Endothelial cell of umbilical vein (primary cell): ENCODE data around the gene ERICH6B. TPM values are rescaled to one million over a fixed set of nuclear protein-coding genes. Genes with fewer than 3 reads are reported as not detected.
"Not testable (repeated sequence)": the region's sequence is repeated elsewhere in the genome, so short reads cannot be mapped to it uniquely, and the experiment has no call there.

Experiments
- Bru-seq: library from RNA; stranded (reverse); fragments of 400-500 nt; gene quantifications from one replicate; lab custom pipeline; 2021; lab: Mats Ljungman, UMichigan
- BruChase-seq, 2 experiments: library from RNA; stranded (reverse); fragments of 400-500 nt; gene quantifications; one replicate each; lab custom pipeline; 2021; lab: Mats Ljungman, UMichigan
- BruUV-seq: library from RNA; stranded (reverse); fragments of 400-500 nt; replicated peaks from 2 replicates; lab custom pipeline; 2021; lab: Mats Ljungman, UMichigan
- CTCF ChIA-PET: fragments of 300-600, 350-600 bp; sonication (Branson Sonifier 250); formaldehyde crosslinking; loops from one replicate; lab custom pipeline; 2021; ENCODE audit warnings: antibody characterized with exemption, inconsistent platforms; lab: Charles Lee
- POLR2A ChIA-PET: fragments of 300-600, 350-600 bp; sonication (Branson Sonifier 250); formaldehyde crosslinking; loops from one replicate; lab custom pipeline; 2021; ENCODE audit warnings: antibody characterized with exemption, inconsistent platforms; lab: Charles Lee
- DNase-seq: peaks from one replicate; pipeline ENCODE4 v3.0.0-alpha.2; 2011; ENCODE audit warnings: low read depth, low spot score
- FAIRE-seq: peaks from 2 replicates; lab custom pipeline; 2011; peaks lifted over from hg19 to GRCh38; lab: Jason Lieb, UNC
- H2AFZ ChIP-seq: 2 replicates; pipeline ENCODE4 v1.6.0; 2012; ENCODE audit warnings: low read depth, low read length, control low read depth, inconsistent platforms
- H3K27ac ChIP-seq: 2 replicates; pipeline ENCODE4 v1.5.1; 2011; ENCODE audit warnings: low read depth, mild to moderate bottlenecking, control low read depth, low read length, moderate library complexity; ENCODE audit not compliant: insufficient read depth
- H3K27me3 ChIP-seq, 2 experiments: 2 replicates each; pipeline versions ENCODE4 v1.6.0 to v1.6.1; 2011; ENCODE audit warnings: low read length in 2 of 2, mixed read lengths in 1 of 2; ENCODE audit not compliant: control insufficient read depth in 2 of 2, insufficient read depth in 2 of 2
- H3K36me3 ChIP-seq, 2 experiments: 2 replicates in 1 of 2; 3 replicates in 1 of 2; pipeline ENCODE4 v1.5.1; 2011; ENCODE audit warnings: low read length in 2 of 2, mild to moderate bottlenecking in 1 of 2, moderate library complexity in 1 of 2; ENCODE audit not compliant: control insufficient read depth in 2 of 2, insufficient read depth in 2 of 2; ENCODE audit errors: extremely low read depth in 1 of 2
- H3K4me1 ChIP-seq: 3 replicates; pipeline ENCODE4 v1.5.1; 2011; ENCODE audit warnings: mild to moderate bottlenecking, low read length; ENCODE audit not compliant: control insufficient read depth, insufficient read depth; ENCODE audit errors: extremely low read depth
- H3K4me2 ChIP-seq: 2 replicates; pipeline ENCODE4 v1.6.1; 2011; ENCODE audit warnings: low read length, control low read depth, mixed read lengths; ENCODE audit not compliant: insufficient read depth
- H3K4me3 ChIP-seq, 3 experiments: fragments of 200-600 bp in 1 of 3; sonication (generic), shearing (Covaris generic) in 1 of 3; replicated peaks in 1 of 3; 2 replicates each; pipeline ENCODE4 v1.5.1; 2011 to 2016; ENCODE audit warnings: control low read depth in 3 of 3, low read length in 3 of 3, mild to moderate bottlenecking in 2 of 3, inconsistent platforms in 1 of 3, low read depth in 1 of 3, moderate library complexity in 1 of 3; ENCODE audit not compliant: insufficient read depth in 1 of 3
- H3K79me2 ChIP-seq: 2 replicates; pipeline ENCODE4 v1.6.0; 2012; ENCODE audit warnings: low read length, inconsistent platforms; ENCODE audit not compliant: control insufficient read depth, insufficient read depth
- H3K9ac ChIP-seq: replicated peaks from 2 replicates; pipeline ENCODE3; 2011; ENCODE audit warnings: low read length, control low read depth; ENCODE audit not compliant: insufficient read depth; ENCODE audit errors: extremely low read depth
- H3K9me1 ChIP-seq: replicated peaks from 3 replicates; pipeline ENCODE4 v1.6.0; 2011; ENCODE audit warnings: mild to moderate bottlenecking, low read length; ENCODE audit not compliant: control insufficient read depth, insufficient read depth; ENCODE audit errors: extremely low read depth
- H3K9me3 ChIP-seq: replicated peaks from 2 replicates; pipeline ENCODE4 v1.5.1; 2012; ENCODE audit warnings: low read length, inconsistent platforms; ENCODE audit not compliant: control insufficient read depth, insufficient read depth
- H4K20me1 ChIP-seq: replicated peaks from 2 replicates; pipeline ENCODE3; 2011; ENCODE audit warnings: mild to moderate bottlenecking, low read length; ENCODE audit not compliant: control insufficient read depth, insufficient read depth; ENCODE audit errors: extremely low read depth
- EZH2 ChIP-seq: IDR thresholded peaks from 2 replicates; pipeline ENCODE4 v1.6.1; 2012; ENCODE audit warnings: borderline replicate concordance, low read depth, mild to moderate bottlenecking, moderate library complexity, low read length, inconsistent platforms; ENCODE audit not compliant: severe bottlenecking
- dilution Hi-C: fragments of 300-500 bp; cut with MboI; formaldehyde crosslinking; loops from one replicate; pipeline ENCODE4 v1.15.0; 2019; ENCODE audit warnings: low sequenced_read_pairs; ENCODE audit not compliant: extremely low pct_ligation_motif_present
- intact Hi-C: fragments of 100-400 bp; cut with micrococcal nuclease; formaldehyde crosslinking; loops from one replicate; pipeline ENCODE4 v1.10.0; 2022
- long read RNA-seq: library from polyadenylated mRNA; stranded (forward); transcript quantifications from one replicate; pipeline ENCODE4 v2.0.0, GENCODE V29; 2021
- polyA minus RNA-seq, 3 experiments: library from RNA; depleted of rRNA, polyadenylated mRNA; stranded (reverse); fragments of >200 nt; gene quantifications; 1 replicate in 1 of 3; 2 replicates in 2 of 3; pipeline ENCODE4 v1.2.3, GENCODE V29; 2011
- polyA plus RNA-seq, 4 experiments: library from polyadenylated mRNA; depleted of rRNA in 3 of 4; stranded (reverse) in 3 of 4; unstranded in 1 of 4; fragments of >200 nt; gene quantifications; 2 replicates each; pipeline versions ENCODE4 v1.2.1 to v1.2.3, GENCODE V29; 2011 to 2012; ENCODE audit warnings: missing spikeins in 1 of 4
- total RNA-seq: library from RNA; stranded (reverse); gene quantifications from 2 replicates; pipeline ENCODE4 v1.2.3, GENCODE V29; 2021
- TF ChIP-seq, protein P1 (sequence below), 2 donors: IDR thresholded peaks; 1 replicate in 1 of 2; 2 replicates in 1 of 2; pipeline ENCODE4 v1.5.1; 2011; ENCODE audit warnings: low read length in 2 of 2, mild to moderate bottlenecking in 2 of 2, moderate library complexity in 2 of 2, control low read depth in 1 of 2, inconsistent platforms in 1 of 2, low read depth in 1 of 2; ENCODE audit not compliant: insufficient read depth in 1 of 2; ENCODE audit errors: extremely low read depth in 1 of 2

ERICH6B gene
- not detected in 2 replicates for total RNA-seq
- not detected in 2 replicates for polyA plus RNA-seq
- polyA plus RNA-seq (2011; cell fraction: cytosol; rRNA removed) = not detected in 2 replicates
- polyA plus RNA-seq (2011; cell fraction: nucleus; rRNA removed) = not detected in 2 replicates
- 0.41 TPM in 1 of 2 replicates, not detected in the other for polyA plus RNA-seq (2012)
- not detected in 2 replicates for polyA minus RNA-seq
- polyA minus RNA-seq (2011; cell fraction: cytosol; rRNA and poly(A)+ RNA removed) = not detected
- polyA minus RNA-seq (2011; cell fraction: nucleus; rRNA and poly(A)+ RNA removed) = not detected in 2 replicates
- Bru-seq, nascent RNA = not detected
- not detected for BruChase-seq, experiment 1, labeled RNA remaining after a 6-hour chase
- not detected for BruChase-seq, experiment 2, labeled RNA remaining after a 2-hour chase
- long read RNA-seq = 0 reads

DNA sequence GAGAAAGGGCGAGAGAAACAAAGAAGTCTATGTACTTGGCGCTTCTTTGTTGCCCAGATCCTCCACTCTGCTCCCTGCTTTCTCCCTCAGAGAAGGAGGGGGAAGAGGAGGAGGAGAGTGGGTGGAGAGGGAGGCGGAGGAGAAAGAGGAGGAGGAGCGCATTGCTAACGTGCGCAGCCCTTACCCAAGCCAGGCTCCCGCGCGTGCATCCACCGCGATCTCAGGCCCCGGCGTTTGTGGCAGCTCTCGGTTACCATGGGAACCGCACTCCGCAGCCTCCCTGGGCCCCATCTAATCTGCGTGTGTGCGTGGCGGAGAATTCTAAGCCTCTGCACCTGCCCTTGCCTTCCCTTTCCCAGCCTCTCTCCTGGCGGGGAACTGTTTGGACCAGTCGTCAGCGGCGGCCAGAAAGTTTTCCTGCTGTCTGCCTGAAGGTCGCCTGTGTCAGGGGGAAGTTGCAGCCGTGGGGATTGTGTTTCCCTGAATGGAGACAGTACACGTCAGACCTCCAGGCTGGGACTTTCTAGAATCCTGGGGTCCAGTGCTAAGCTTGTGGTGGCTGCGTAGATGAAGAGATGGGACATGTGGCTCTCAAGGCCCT lies at the start of gene ERICH6B:
Gene ERICH6B, minus strand, starts transcription at position 239 of the 601 bp plus-strand sequence. CDS start 18,734 bp downstream, outside the sequence.
- Histone ChIP-seq H4K20me1 (no peaks in the 10 kb centered on the region), H3K79me2 (no peaks in the 10 kb centered on the region), H2AFZ (no peak within 1 kb of the TSS), H3K4me3 (no peak within 1 kb of the TSS), H3K9ac (no peak within 1 kb of the TSS), H3K36me3 (no peaks in the 10 kb centered on the region), H3K4me1 (no peaks in the 10 kb centered on the region), H3K4me2 (no peak within 1 kb of the TSS), H3K27ac (no peak within 1 kb of the TSS), H3K9me1 (no peaks in the 10 kb centered on the region), H3K9me3 (no peaks in the 10 kb centered on the region), H3K27me3 (peaks cover 14 to 16% of the 10 kb centered on the region in 2 experiments)
- intact Hi-C loops (no loop called here), dilution Hi-C loops (no loop called here)
- TF ChIP-seq EZH2 = peak; percentile 30
- TF ChIP-seq, protein P1, sequence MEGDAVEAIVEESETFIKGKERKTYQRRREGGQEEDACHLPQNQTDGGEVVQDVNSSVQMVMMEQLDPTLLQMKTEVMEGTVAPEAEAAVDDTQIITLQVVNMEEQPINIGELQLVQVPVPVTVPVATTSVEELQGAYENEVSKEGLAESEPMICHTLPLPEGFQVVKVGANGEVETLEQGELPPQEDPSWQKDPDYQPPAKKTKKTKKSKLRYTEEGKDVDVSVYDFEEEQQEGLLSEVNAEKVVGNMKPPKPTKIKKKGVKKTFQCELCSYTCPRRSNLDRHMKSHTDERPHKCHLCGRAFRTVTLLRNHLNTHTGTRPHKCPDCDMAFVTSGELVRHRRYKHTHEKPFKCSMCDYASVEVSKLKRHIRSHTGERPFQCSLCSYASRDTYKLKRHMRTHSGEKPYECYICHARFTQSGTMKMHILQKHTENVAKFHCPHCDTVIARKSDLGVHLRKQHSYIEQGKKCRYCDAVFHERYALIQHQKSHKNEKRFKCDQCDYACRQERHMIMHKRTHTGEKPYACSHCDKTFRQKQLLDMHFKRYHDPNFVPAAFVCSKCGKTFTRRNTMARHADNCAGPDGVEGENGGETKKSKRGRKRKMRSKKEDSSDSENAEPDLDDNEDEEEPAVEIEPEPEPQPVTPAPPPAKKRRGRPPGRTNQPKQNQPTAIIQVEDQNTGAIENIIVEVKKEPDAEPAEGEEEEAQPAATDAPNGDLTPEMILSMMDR (IDR thresholded peaks at IDR 0.05; ENCODE audit: extremely low read depth in 1 of 2, insufficient read depth in 1 of 2, low read depth in 1 of 2, low read length in 2 of 2) = no peak
- FAIRE-seq = no peak
- CTCF ChIA-PET = no interaction called here
- no TSS peak for BruUV-seq
- no peak for DNase-seq
- POLR2A ChIA-PET = no interaction called here

DNA sequence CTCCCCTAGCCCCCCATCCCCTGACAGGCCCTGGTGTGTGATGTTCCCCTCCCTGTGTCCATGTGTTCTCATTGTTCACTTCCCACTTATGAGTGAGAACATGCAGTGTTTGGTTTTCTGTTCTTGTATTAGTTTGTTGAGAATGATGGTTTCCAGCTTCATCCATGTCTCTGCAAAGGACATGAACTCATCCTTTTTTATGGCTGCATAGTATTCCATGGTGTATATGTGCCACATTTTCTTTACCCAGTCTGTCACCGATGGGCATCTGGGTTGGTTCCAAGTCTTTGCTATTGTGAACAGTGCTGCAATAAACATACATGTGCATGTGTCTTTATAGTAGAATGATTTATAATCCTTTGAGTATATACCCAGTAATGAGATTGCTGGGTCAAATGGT lies 47.4 kb upstream of the ERICH6B start:
- POLR2A ChIA-PET, H3K9ac ChIP-seq, H3K27ac ChIP-seq, intact Hi-C loops, H3K9me1 ChIP-seq, H3K4me3 ChIP-seq, CTCF ChIA-PET, H3K9me3 ChIP-seq, DNase-seq, dilution Hi-C loops, H3K4me2 ChIP-seq, H3K79me2 ChIP-seq, H3K36me3 ChIP-seq, H2AFZ ChIP-seq, BruUV-seq, H4K20me1 ChIP-seq, FAIRE-seq, H3K4me1 ChIP-seq, H3K27me3 ChIP-seq: not testable (repeated sequence)
